ENCODE measurements around the gene ADARB2.

DNA sequence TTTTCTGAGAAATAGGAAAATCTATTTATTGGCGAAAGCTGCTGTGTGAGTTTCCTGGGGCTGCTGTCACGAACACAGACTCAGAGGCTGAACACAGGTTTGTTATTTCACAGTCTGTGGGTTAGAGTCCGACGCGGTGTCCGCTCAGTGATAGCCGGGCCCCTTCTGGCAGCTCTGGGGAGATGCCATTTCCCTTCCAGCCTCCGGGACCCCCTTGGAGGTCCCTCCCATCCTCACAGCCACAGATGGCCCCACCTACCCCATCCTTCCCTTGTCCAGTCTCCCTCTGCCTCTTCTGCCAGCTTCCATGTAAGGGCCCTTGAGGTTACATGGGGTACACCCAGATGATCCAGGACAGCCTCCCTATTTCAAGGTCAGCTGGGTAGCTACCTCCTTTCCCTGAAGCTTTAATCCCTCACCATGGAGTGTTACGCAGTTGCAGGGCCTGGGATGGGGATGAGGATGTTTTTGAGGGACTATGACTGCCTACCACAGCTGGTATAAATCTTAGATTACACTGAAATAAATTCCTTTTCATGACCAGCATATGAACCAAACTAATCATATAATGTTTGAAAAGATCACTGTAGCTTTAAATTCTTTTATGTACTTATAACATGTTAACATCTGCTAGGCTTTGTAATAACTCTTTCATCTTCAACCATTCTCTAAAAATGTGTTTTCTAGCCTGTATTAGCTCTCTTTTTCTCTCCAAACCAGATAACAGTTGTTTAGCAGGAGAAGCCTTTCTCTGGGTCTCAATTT, 582.6 kb downstream of the ADARB2 start:
- TF ChIP-seq, protein P1, sequence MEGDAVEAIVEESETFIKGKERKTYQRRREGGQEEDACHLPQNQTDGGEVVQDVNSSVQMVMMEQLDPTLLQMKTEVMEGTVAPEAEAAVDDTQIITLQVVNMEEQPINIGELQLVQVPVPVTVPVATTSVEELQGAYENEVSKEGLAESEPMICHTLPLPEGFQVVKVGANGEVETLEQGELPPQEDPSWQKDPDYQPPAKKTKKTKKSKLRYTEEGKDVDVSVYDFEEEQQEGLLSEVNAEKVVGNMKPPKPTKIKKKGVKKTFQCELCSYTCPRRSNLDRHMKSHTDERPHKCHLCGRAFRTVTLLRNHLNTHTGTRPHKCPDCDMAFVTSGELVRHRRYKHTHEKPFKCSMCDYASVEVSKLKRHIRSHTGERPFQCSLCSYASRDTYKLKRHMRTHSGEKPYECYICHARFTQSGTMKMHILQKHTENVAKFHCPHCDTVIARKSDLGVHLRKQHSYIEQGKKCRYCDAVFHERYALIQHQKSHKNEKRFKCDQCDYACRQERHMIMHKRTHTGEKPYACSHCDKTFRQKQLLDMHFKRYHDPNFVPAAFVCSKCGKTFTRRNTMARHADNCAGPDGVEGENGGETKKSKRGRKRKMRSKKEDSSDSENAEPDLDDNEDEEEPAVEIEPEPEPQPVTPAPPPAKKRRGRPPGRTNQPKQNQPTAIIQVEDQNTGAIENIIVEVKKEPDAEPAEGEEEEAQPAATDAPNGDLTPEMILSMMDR (IDR thresholded peaks at IDR 0.05), result no peak
- TF ChIP-seq POLR2AphosphoS5 (IDR thresholded peaks at IDR 0.05), result no peak
- TF ChIP-seq POLR2A (IDR thresholded peaks at IDR 0.05), result no peak
- TF ChIP-seq EP300 (IDR thresholded peaks at IDR 0.05), result no peak
